Right atrium auricular region (tissue), 2 donors: ENCODE measurements around the gene RBM4. TPM values are rescaled to one million over a fixed set of nuclear protein-coding genes. Genes with fewer than 3 reads are reported as not detected.

Experiments used
- DNase-seq: peaks from one replicate; pipeline ENCODE4 v3.0.0-alpha.2; 2019; ENCODE audit warnings: low spot score
- H3K27ac ChIP-seq, 2 donors: fragments of 200-600 bp; sonication (generic); 1 replicate in 1 of 2; 2 replicates in 1 of 2; pipeline ENCODE4 v1.5.1; 2016 to 2019
- H3K27me3 ChIP-seq, 2 donors: fragments of 200-600 bp; sonication (generic); one replicate each; pipeline versions ENCODE4 v1.5.1 to v1.6.0; 2017 to 2019
- H3K36me3 ChIP-seq: fragments of 200-600 bp; sonication (generic); one replicate; pipeline ENCODE4 v1.5.1; 2016
- H3K4me1 ChIP-seq, 2 donors: fragments of 200-600 bp; sonication (generic); one replicate each; pipeline versions ENCODE4 v1.5.1 to v1.6.0; 2017 to 2019
- H3K4me3 ChIP-seq, 2 donors: fragments of 200-600 bp; sonication (generic); 1 replicate in 1 of 2; 2 replicates in 1 of 2; pipeline ENCODE4 v1.5.1; 2017 to 2019; ENCODE audit warnings: mild to moderate bottlenecking in 1 of 2, moderate library complexity in 1 of 2
- H3K9me3 ChIP-seq, 2 donors: fragments of 200-600 bp; sonication (generic); one replicate each; pipeline ENCODE4 v1.5.1; 2019
- total RNA-seq, 2 donors: library from RNA; depleted of rRNA; stranded (reverse); fragments of >200 nt; gene quantifications; one replicate each; pipeline ENCODE4 v1.1.0, GENCODE V29; 2016
- TF ChIP-seq, protein P1 (sequence below), 2 donors: fragments of 200-600 bp; sonication (generic); IDR thresholded peaks; one replicate each; pipeline ENCODE4 v1.5.1; 2019; ENCODE audit warnings: antibody characterized with exemption in 2 of 2

The RBM4 gene
- total RNA-seq, 2 donors from 2014 or later: 51.4 to 53.8 TPM

DNA sequence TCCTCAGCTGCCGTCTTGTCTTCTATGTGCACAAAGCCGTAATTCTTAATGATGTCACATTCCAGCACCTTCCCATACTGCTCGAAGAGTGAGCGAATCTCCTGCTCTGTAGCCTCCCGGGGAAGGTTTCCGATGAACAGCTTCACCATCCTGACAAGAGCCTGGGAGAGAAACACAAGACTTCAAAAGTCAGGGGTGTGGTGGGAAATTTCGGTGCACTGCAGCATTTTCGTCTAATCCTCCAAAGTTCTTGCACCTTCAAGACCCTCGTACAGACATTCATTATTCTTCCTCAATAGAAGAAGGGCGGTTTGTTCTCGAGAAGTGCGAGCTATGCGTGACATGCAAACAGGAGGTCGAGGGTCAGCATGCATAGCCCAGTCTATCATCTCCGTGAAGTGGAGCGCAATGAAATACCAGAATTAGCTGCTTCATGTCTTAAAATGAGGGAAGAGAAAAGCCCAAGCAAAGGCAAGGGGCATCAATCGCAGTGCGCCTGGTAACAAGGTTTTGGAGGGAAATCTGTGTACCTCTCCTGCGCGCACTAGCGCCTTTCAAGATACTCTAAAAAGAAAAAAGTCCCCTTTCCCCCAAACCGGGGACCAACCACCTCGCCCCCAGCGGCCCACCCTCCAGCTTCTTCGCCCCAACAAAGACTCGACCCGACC, 38.6 kb downstream of the RBM4 start:
- TF ChIP-seq, protein P1, sequence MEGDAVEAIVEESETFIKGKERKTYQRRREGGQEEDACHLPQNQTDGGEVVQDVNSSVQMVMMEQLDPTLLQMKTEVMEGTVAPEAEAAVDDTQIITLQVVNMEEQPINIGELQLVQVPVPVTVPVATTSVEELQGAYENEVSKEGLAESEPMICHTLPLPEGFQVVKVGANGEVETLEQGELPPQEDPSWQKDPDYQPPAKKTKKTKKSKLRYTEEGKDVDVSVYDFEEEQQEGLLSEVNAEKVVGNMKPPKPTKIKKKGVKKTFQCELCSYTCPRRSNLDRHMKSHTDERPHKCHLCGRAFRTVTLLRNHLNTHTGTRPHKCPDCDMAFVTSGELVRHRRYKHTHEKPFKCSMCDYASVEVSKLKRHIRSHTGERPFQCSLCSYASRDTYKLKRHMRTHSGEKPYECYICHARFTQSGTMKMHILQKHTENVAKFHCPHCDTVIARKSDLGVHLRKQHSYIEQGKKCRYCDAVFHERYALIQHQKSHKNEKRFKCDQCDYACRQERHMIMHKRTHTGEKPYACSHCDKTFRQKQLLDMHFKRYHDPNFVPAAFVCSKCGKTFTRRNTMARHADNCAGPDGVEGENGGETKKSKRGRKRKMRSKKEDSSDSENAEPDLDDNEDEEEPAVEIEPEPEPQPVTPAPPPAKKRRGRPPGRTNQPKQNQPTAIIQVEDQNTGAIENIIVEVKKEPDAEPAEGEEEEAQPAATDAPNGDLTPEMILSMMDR (IDR thresholded peaks at IDR 0.05): no peak
- no peak for DNase-seq
- peaks cover 0 to 19% of the 10 kb centered on the region in 2 donors for H3K4me1 ChIP-seq
- H3K27me3 ChIP-seq: no peaks in the 10 kb centered on the region
- H3K36me3 ChIP-seq: no peaks in the 10 kb centered on the region
- H3K4me3 ChIP-seq: peak overlapping the region; percentile 65 to 71
- no peaks in the 10 kb centered on the region for H3K9me3 ChIP-seq
- H3K27ac ChIP-seq: peak overlapping the region; percentile 90 to 93

DNA sequence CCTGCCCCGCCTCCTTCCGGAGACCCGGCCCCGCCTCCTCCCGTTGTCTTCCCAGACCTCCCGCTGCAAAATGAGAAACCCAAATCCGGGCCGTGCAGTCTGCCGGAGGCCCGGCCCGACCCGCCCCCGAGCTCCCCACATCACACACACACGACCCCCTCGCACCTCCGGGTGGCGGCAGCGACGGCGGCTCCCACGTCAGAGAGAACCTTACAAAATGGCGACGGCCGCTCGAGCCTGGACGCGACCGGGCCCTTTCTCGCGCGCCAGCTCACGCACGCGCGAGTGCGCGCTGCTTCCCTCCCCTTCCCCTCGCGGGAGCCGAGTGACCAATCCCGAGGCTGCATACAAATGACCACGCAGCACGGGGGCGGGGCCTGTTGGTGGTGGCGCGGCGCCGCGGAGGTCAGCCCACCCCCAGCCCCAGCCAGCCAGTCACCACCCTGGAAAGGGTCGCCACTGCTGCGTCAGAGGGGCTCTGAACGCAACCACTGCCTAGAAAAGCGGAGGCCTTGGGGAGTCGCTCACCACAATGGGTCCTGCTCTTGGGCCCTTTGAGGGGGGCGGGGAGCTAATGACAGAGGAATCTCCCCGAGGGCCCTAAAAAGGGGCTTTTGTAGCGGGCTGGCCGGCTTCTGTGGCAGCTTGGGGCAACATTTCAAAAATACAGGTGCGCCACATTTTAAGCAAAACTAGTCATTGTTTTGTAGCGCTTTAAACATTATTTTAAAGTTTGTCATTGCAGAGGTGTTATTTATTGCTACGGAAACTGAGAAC, 39.3 kb downstream of the RBM4 start, which contains the start of gene RBM4B:
TSS of gene RBM4B (minus strand) at position 289 of the 777 bp plus-strand sequence. CDS start 808 bp downstream, outside the sequence.
- TF ChIP-seq, protein P1 (IDR thresholded peaks at IDR 0.05): no peak
- H3K27ac ChIP-seq: peak within 1 kb of the TSS; percentile 90 to 93
- peak; percentile 98 for DNase-seq
- H3K36me3 ChIP-seq: no peaks in the 10 kb centered on the region
- H3K4me1 ChIP-seq: peaks cover 0 to 19% of the 10 kb centered on the region in 2 donors
- H3K4me3 ChIP-seq: peak within 1 kb of the TSS; percentile 65 to 71
- no peaks in the 10 kb centered on the region for H3K27me3 ChIP-seq
- no peaks in the 10 kb centered on the region for H3K9me3 ChIP-seq

DNA sequence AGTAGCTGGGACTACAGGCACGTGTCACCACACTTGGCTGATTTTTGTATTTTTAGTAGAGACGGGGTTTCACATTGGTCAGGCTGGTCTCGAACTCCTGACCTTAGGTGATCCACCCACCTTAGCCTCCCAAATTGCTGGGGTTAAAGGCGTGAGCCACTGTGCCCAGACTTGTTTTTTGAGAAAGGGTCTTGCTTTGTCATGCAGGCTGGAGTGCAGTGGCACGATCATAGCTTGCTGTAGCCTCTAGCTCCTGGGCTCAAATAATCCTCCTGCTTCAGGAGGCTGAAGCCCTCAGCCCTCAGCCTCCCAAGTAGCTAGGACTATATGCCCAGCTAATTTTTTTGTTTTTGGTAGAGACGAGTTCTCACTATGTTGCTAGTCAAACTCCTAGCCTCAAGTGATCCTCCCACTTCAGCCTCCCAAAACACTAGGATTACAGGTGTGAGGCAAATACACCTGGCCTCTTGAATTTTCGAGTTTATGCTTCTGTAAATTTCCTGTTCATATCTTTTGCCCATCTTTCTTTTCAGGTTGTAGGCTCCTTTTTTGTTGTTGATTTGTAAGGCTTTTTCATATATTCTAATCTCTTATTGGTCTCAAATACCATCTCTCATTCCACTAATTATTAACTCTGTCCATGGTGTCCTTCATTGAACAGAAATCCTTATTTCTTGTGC, 42.6 kb downstream of the RBM4 start:
- Histone ChIP-seq H3K27ac (no peak overlapping the region), H3K4me3 (no peak overlapping the region), H3K9me3 (no peaks in the 10 kb centered on the region), H3K27me3 (no peaks in the 10 kb centered on the region), H3K4me1 (peaks cover 0 to 11% of the 10 kb centered on the region in 2 donors), H3K36me3 (no peaks in the 10 kb centered on the region)
- TF ChIP-seq, protein P1 (IDR thresholded peaks at IDR 0.05): no peak
- no peak for DNase-seq

DNA sequence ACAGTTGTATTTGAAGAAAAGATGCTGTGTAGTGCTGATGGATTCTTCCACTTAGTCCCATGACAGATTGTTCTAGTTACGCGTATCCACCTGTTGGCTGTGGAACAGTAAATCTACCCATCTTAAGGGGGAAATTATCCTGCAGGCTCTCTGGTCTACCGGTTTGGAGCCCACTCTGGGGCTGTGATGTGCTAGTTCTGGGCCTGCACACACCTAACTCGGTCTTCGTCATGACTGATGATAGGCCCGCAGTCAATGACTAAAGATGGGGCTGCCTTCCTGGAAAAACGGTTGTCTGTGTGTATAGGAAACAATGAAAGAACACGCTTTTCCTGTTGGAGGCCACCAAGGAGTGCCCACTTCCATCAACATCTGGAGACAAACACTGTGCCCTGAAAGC, 45.4 kb downstream of the RBM4 start:
- Histone ChIP-seq H3K27ac (no peak overlapping the region), H3K36me3 (no peaks in the 10 kb centered on the region), H3K4me1 (no peaks in the 10 kb centered on the region), H3K4me3 (no peak overlapping the region), H3K27me3 (no peaks in the 10 kb centered on the region), H3K9me3 (no peaks in the 10 kb centered on the region)
- TF ChIP-seq, protein P1 (IDR thresholded peaks at IDR 0.05): no peak
- DNase-seq: no peak

DNA sequence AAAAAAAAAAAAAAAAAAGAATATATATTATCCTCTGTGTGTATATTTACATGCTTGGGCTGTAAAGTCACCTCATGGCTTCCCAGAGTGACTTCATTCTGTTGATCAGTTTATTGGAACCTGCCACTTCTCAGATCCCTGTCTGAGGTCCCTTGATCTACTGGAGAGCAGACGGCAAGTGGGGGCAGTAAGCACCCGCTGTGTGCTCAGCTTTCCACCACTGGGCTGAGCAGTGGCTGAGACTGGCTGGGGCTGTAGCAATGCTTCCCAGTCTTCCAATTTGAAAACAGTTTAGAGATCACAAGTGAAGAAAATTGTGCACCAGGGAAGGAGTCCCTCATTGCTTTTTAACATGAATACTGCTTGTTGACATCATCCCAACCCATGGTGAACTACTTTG, 46.1 kb downstream of the RBM4 start:
- no peak overlapping the region for H3K27ac ChIP-seq
- TF ChIP-seq, protein P1 (IDR thresholded peaks at IDR 0.05): no peak
- no peak for DNase-seq
- no peaks in the 10 kb centered on the region for H3K36me3 ChIP-seq
- no peaks in the 10 kb centered on the region for H3K4me1 ChIP-seq
- no peaks in the 10 kb centered on the region for H3K27me3 ChIP-seq
- no peak overlapping the region for H3K4me3 ChIP-seq
- H3K9me3 ChIP-seq: no peaks in the 10 kb centered on the region
